Prostate gland (tissue), 2 donors: ENCODE results near the gene TXLNA.

Source experiments
- POLR2A ChIP-seq: fragments of 450-650 bp; IDR thresholded peaks from one replicate; pipeline ENCODE4 v1.6.1; 2016; ENCODE audit warnings: antibody characterized with exemption, mild to moderate bottlenecking
- POLR2AphosphoS5 ChIP-seq: sonication (generic); formaldehyde crosslinking; IDR thresholded peaks from one replicate; pipeline ENCODE4 v1.6.1; 2017; ENCODE audit warnings: antibody characterized with exemption
- TF ChIP-seq, protein P1 (sequence below), 4 experiments: fragments of 200-600 bp in 2 of 4; fragments of 450-650 bp in 2 of 4; sonication (generic) in 2 of 4; IDR thresholded peaks; 1 replicate in 3 of 4; 2 replicates in 1 of 4; pipeline ENCODE4 v1.5.1; 2016 to 2019; ENCODE audit warnings: antibody characterized with exemption in 4 of 4, mild to moderate bottlenecking in 2 of 4, moderate library complexity in 2 of 4

DNA sequence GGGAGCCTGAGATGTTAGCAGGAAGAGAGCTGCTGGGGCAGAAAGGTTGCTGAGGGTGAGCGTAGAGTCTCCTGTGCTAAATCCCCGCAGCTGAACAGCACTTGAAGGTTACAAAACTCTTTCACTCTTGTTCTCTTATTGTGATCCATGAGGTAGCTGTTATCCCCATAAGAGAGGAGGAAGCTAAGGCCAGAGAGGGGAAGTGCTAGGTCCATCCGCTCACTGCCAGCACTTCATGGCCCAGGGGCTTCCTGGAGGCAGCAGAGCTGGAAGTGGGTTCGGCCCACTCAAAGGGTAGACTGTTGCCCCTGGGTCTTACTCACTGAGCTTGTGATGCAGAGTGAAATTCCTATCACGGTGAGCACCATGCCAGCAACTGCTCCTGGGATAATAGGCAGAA is 37.1 kb downstream of the TXLNA start:
- TF ChIP-seq POLR2AphosphoS5, result no peak
- TF ChIP-seq, protein P1, sequence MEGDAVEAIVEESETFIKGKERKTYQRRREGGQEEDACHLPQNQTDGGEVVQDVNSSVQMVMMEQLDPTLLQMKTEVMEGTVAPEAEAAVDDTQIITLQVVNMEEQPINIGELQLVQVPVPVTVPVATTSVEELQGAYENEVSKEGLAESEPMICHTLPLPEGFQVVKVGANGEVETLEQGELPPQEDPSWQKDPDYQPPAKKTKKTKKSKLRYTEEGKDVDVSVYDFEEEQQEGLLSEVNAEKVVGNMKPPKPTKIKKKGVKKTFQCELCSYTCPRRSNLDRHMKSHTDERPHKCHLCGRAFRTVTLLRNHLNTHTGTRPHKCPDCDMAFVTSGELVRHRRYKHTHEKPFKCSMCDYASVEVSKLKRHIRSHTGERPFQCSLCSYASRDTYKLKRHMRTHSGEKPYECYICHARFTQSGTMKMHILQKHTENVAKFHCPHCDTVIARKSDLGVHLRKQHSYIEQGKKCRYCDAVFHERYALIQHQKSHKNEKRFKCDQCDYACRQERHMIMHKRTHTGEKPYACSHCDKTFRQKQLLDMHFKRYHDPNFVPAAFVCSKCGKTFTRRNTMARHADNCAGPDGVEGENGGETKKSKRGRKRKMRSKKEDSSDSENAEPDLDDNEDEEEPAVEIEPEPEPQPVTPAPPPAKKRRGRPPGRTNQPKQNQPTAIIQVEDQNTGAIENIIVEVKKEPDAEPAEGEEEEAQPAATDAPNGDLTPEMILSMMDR (IDR thresholded peaks at IDR 0.05), result no peak
- no peak for TF ChIP-seq POLR2A
